DMS153 treated with DMSO at 0.1 percent for 48 hours (cell line): ENCODE data around the gene POP4.
A peak's percentile ranks its signal among the peaks of the same experiment; 100 is the strongest.
"Not testable (repeated sequence)": the region's sequence is repeated elsewhere in the genome, so short reads cannot be mapped to it uniquely, and the experiment has no call there.

Experiments
- DNase-seq: peaks from one replicate; lab custom pipeline; 2025; ENCODE audit not compliant: unreplicated experiment; lab: John Stamatoyannopoulos, UW

The POP4 gene

GRCh38 chr19:29610574-29611271, 4.6 kb downstream of the POP4 start:
- peak; percentile 41 for DNase-seq

GRCh38 chr19:29612121-29612520, 6.0 kb downstream of the POP4 start:
- DNase-seq = no peak

- DNase-seq = no peak
Observed at GRCh38 chr19:29612801-29613595, 6.9 kb downstream of the POP4 start.

DNA sequence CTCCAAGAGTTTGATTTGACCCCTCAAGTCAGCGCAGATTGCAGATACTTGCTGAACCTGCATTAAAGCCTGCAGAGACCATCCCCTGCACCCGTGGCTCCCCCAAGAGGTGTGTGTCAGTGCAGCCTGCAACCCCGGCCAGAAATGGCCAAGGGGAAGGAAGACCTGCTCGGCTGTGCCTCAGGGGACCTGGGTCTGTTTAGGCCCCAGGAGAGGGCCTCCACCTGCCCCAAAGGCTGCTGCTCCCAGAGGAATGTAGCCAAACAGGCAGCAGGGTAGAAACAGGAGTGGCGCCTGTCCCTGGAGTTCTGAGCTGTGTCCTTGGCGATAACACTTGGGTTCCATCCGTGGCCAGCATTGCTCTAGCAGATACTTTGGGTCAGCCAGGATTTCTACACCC, 8.0 kb downstream of the POP4 start:
- DNase-seq = no peak

DNA sequence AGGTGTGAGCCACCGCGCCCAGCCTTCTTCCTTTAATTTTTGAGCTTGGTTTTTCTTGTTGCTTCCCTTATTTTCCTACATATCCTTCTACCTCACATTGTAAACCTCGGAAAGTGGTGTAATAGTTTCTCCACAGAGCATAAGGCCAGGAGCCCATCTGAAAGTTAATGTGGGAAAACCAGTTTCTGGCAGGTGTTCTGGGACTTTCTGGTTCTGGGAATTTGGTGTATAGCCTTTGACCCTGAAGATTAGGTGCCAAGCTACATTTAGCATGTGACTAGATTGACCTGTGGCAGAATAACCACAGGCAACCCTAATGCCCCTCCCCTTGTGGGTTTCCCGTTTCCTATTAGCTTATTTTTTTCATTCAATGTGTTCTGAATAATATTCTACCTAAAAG, 8.7 kb downstream of the POP4 start:
- no peak for DNase-seq

GRCh38 chr19:29615891-29616425, 9.9 kb downstream of the POP4 start:
- DNase-seq = no peak

- DNase-seq = no peak
Observed at GRCh38 chr19:29616541-29616940, 10.5 kb downstream of the POP4 start.

- no peak for DNase-seq
Observed at GRCh38 chr19:29617366-29618266, 11.5 kb downstream of the POP4 start.

- no peak for DNase-seq
Observed at GRCh38 chr19:29618434-29618833, 12.4 kb downstream of the POP4 start.

DNA sequence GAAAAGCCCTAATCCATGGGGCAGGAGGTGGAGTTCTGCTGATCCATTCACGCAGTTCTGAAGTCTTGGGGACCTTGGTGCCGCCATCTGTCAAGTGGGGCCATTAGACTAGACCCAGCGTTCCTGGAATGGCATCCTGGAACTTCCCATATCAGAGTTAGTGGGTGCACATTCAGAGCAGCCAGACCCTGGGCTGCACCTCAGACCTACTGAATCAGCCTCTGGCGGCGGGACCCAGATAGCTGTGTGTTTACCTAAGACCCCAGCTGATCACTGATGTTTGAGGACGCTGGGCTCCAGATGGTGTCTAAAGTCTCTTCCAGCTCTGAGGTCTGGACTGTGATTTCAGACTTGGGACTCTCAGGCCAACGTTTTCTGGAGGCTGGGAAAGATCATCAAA, 12.8 kb downstream of the POP4 start:
- no peak for DNase-seq

- no peak for DNase-seq
Observed at GRCh38 chr19:29620931-29621351, 14.9 kb downstream of the POP4 start.

- DNase-seq = no peak
Observed at GRCh38 chr19:29622166-29623070, 16.3 kb downstream of the POP4 start.

DNA sequence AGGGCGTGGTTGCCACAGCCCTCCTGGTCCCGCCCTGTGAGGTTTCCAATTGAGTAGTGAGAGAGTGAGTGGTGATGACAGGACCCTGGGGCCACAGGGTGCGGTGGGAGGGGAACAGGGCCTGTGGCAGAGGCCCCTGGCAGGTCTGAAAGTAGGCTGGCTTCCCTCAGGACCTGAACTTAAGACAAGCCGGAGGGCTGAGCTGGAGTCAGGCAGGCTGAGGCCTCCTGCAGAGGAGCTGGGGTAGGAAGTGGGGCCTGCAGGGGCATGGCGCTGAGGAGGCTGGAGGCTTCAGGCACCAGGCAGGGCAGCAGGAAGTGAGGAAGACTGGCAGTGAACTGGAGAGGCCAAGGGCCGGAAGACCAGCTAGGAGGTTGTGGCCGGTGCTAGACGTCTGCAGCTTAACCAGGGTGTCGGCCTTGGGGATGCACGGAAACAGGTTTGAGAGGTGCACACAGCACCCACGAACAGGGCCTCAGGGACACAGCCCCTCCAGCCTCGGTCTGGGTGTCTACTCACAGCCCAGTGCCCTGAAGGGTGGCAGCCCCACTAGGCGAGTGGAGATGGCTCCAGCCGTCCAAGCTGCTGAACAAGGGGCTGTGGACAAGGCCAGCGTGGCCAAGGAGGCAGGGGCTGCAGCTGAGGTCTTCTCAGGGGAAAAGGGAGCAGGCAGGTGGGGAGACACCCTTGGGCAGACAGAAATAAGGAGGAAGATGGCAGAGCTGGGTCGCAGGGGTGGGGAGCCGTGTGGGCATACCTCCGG, 17.8 kb downstream of the POP4 start:
- no peak for DNase-seq

DNA sequence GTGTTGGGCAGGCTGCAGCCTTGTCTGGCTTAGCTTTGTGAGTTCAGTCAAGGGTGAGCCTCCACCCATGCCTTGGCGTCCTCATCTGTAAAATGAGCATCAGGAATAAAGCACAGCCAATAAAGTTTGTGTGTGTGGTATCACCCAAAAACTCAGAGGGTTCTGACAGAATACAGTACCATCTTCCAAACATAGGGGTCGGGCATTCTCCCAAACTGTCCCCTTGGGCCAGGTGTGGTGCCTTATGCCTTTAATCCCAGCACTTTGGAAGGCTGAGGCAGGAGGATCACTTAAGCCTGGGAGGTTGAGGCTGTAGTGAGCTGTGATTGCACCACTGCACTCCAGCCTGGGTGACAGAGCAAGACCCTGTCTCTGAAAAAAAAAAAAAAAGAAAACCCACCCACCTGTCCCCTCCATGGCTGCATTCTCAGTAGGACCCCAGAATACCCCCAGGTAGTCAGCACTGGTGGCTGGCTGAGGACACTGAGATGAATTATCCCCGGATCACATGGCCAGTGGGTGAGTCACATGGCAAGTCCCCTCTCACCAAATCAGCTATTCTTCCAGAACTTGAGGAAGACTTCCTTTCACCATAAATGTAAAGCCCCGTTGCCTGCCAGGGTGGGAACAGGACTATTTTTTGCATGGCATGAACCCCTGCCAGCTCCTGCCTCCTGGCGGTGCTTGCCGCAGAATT, 18.6 kb downstream of the POP4 start:
- DNase-seq = no peak

- no peak for DNase-seq
Observed at GRCh38 chr19:29625186-29625651, 19.1 kb downstream of the POP4 start.

- DNase-seq = no peak
Observed at GRCh38 chr19:29626386-29626785, 20.3 kb downstream of the POP4 start.

DNA sequence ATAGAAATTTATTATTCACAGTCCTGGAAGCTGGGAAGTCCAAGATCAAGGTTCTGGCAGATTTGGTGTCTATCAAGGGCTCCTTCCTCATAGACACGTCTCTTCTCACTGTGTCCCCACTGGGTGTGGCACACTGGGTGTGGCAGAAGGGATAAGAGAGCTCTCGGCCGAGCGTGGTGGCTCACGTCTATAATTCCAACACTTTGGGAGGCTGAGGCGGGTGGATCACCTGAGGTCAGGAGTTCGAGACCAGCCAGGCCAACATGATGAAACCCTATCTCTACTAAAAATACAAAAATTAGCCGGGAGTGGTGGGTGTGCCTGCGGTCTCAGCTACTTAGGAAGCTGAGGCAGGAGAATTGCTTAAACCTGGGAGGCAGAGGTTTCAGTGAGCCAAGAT, 20.7 kb downstream of the POP4 start:
- DNase-seq = not testable (repeated sequence)

DNA sequence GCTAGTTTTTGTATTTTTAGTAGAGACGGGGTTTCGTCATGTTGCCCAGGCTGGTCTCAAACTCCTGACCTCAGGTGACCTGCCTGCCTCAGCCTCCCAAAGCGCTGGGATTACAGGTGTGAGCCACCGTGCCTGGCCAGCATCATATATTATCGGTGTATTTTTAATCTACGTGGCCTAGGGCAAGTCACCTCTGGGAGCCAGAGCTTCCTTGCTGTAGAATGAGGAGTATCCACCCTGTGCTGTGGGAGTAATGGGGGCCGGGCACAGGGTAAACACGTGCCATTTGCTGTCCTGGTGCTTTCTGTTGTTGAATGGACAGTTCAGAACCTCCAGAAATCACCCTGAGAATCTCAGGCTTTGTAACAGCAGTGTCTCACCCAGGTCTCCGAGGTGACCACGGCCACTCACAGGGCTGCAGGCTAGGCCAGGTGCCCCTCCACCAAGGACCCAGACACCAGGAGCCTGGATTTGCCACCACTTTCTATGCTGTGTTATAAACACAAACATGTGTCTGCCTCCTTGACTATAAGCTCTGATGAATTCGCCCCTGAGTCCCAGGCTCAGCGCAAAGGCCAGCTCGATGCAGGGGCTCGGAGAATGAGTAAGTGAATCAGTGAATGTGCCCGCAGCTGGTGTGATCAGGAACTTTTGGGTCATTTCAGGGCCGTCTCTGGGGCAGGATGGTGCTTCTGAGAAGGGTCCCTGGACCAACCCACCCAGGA, 22.7 kb downstream of the POP4 start:
- no peak for DNase-seq
